Esophagus muscularis mucosa (tissue), 4 donors: ENCODE measurements around the gene SAMD4A. TPM values are rescaled to one million over a fixed set of nuclear protein-coding genes. Genes with fewer than 3 reads are reported as not detected.

Experiments used
- DNase-seq: peaks from one replicate; pipeline ENCODE4 v3.0.0-alpha.2; 2017; ENCODE audit errors: extremely low spot score
- H3K27ac ChIP-seq, 4 donors: fragments of 200-600 bp; sonication (generic); replicated peaks in 1 of 4; 1 replicate in 3 of 4; 2 replicates in 1 of 4; pipeline ENCODE4 v1.5.1; 2016 to 2019; ENCODE audit warnings: mild to moderate bottlenecking in 1 of 4
- H3K27me3 ChIP-seq, 4 donors: fragments of 200-600 bp; sonication (generic); one replicate each; pipeline versions ENCODE4 v1.5.1 to v1.6.0; 2016 to 2019
- H3K36me3 ChIP-seq, 4 donors: fragments of 200-600 bp; sonication (generic); one replicate each; pipeline ENCODE4 v1.5.1; 2016 to 2019
- H3K4me1 ChIP-seq, 4 donors: fragments of 200-600 bp; sonication (generic); one replicate each; pipeline ENCODE4 v1.5.1; 2016 to 2019
- H3K4me3 ChIP-seq, 4 donors: fragments of 200-600 bp; sonication (generic); 1 replicate in 2 of 4; 2 replicates in 2 of 4; pipeline ENCODE4 v1.5.1; 2016 to 2019; ENCODE audit warnings: mild to moderate bottlenecking in 4 of 4, moderate library complexity in 1 of 4
- H3K9me3 ChIP-seq, 4 donors: fragments of 200-600 bp; sonication (generic); 1 replicate in 3 of 4; 2 replicates in 1 of 4; pipeline ENCODE4 v1.5.1; 2016 to 2019
- CTCF ChIP-seq, 3 experiments: fragments of 200-600 bp in 2 of 3; fragments of 450-650 bp in 1 of 3; sonication (generic) in 2 of 3; IDR thresholded peaks; one replicate each; pipeline ENCODE4 v1.5.1; 2017 to 2019; ENCODE audit warnings: antibody characterized with exemption in 3 of 3, mild to moderate bottlenecking in 2 of 3, moderate library complexity in 1 of 3
- EP300 ChIP-seq: sonication (generic); formaldehyde crosslinking; IDR thresholded peaks from one replicate; pipeline ENCODE4 v1.6.1; 2017; ENCODE audit warnings: antibody characterized with exemption
- POLR2A ChIP-seq: fragments of 450-650 bp; IDR thresholded peaks from one replicate; pipeline ENCODE4 v1.6.1; 2017; ENCODE audit warnings: antibody characterized with exemption, moderate library complexity, mild to moderate bottlenecking, low read depth
- POLR2AphosphoS5 ChIP-seq, 2 donors: sonication (generic); formaldehyde crosslinking; IDR thresholded peaks; one replicate each; pipeline ENCODE4 v1.6.1; 2017; ENCODE audit warnings: antibody characterized with exemption in 2 of 2
- WGBS: methylation state at CpG from one replicate; pipeline ENCODE4 v1.1.5; 2018; 5-methylcytosine and 5-hydroxymethylcytosine counted together
- intact Hi-C: fragments of 100-400 bp; cut with DNase I; formaldehyde crosslinking; loops from one replicate; pipeline ENCODE4 v1.15.1; 2023
- total RNA-seq, 4 donors: library from RNA; depleted of rRNA; stranded (reverse); fragments of >200 nt; gene quantifications; one replicate each; pipeline versions ENCODE4 v1.1.0 to v1.2.1, GENCODE V29; 2016

SAMD4A gene
- total RNA-seq, 4 donors from 2014 or later = 76.8 to 123 (median 97.0) TPM

GRCh38 chr14:54794159-54794558, 227.2 kb downstream of the SAMD4A start:
- H3K4me1 ChIP-seq = no peaks in the 10 kb centered on the region
- H3K36me3 ChIP-seq = peaks cover 16 to 29% (median 24%) of the 10 kb centered on the region in 4 donors
- intact Hi-C loops = no loop called here
- H3K4me3 ChIP-seq = no peak overlapping the region
- TF ChIP-seq EP300 (no peak), POLR2A (no peak), CTCF (IDR thresholded peaks at IDR 0.05) (no peak), POLR2AphosphoS5 (IDR thresholded peaks at IDR 0.05) (no peak)
- no peaks in the 10 kb centered on the region for H3K27me3 ChIP-seq
- no peak for DNase-seq
- 40% methylated on average over 1 of the region's 1 CpG for WGBS
- H3K27ac ChIP-seq = no peak overlapping the region
- peaks cover 0 to 12% (median 9%) of the 10 kb centered on the region in 4 donors for H3K9me3 ChIP-seq

- DNase-seq = no peak
- Histone ChIP-seq H3K36me3 (peaks cover 11 to 23% (median 18%) of the 10 kb centered on the region in 4 donors), H3K27me3 (no peaks in the 10 kb centered on the region), H3K9me3 (peaks cover 0 to 12% (median 9%) of the 10 kb centered on the region in 4 donors), H3K4me1 (no peaks in the 10 kb centered on the region), H3K4me3 (no peak overlapping the region), H3K27ac (no peak overlapping the region)
- 92% methylated on average over 2 of the region's 3 CpGs for WGBS
- intact Hi-C loops = no loop called here
- TF ChIP-seq CTCF (IDR thresholded peaks at IDR 0.05) (no peak), EP300 (no peak), POLR2A (no peak), POLR2AphosphoS5 (IDR thresholded peaks at IDR 0.05) (no peak)
These were observed 227.9 kb downstream of the SAMD4A start for GRCh38 chr14:54794796-54795195.

- no peak for DNase-seq
- Histone ChIP-seq H3K4me1 (no peaks in the 10 kb centered on the region), H3K27me3 (no peaks in the 10 kb centered on the region), H3K9me3 (peaks cover 0 to 12% (median 9%) of the 10 kb centered on the region in 4 donors), H3K27ac (no peak overlapping the region), H3K36me3 (peaks cover 0 to 6% (median 2%) of the 10 kb centered on the region in 4 donors), H3K4me3 (no peak overlapping the region)
- TF ChIP-seq POLR2AphosphoS5 (IDR thresholded peaks at IDR 0.05) = no peak
- TF ChIP-seq EP300 = no peak
- no peak for TF ChIP-seq POLR2A
- no peak for TF ChIP-seq CTCF (IDR thresholded peaks at IDR 0.05)
- intact Hi-C loops = no loop called here
These were observed 230.0 kb downstream of the SAMD4A start for GRCh38 chr14:54796961-54797360.

- H3K27ac ChIP-seq = no peak overlapping the region
- WGBS = 87% methylated on average over 6 of the region's 6 CpGs
- no peak for TF ChIP-seq POLR2AphosphoS5 (IDR thresholded peaks at IDR 0.05)
- TF ChIP-seq EP300 = no peak
- no peak for TF ChIP-seq CTCF (IDR thresholded peaks at IDR 0.05)
- no peak for TF ChIP-seq POLR2A
- H3K9me3 ChIP-seq = peaks cover 0 to 12% (median 9%) of the 10 kb centered on the region in 4 donors
- H3K4me1 ChIP-seq = no peaks in the 10 kb centered on the region
- H3K4me3 ChIP-seq = no peak overlapping the region
- intact Hi-C loops = no loop called here
- DNase-seq = no peak
- peaks cover 0 to under 1% (median 0%) of the 10 kb centered on the region in 4 donors for H3K36me3 ChIP-seq
- H3K27me3 ChIP-seq = no peaks in the 10 kb centered on the region
These were observed 230.6 kb downstream of the SAMD4A start for GRCh38 chr14:54797556-54797955.

GRCh38 chr14:54797986-54798385, 231.1 kb downstream of the SAMD4A start:
- WGBS = 69% methylated on average over 4 of the region's 4 CpGs
- no peak for DNase-seq
- Histone ChIP-seq H3K27me3 (no peaks in the 10 kb centered on the region), H3K36me3 (no peaks in the 10 kb centered on the region), H3K9me3 (peaks cover 0 to 12% (median 9%) of the 10 kb centered on the region in 4 donors), H3K4me1 (no peaks in the 10 kb centered on the region), H3K4me3 (no peak overlapping the region), H3K27ac (no peak overlapping the region)
- TF ChIP-seq CTCF (IDR thresholded peaks at IDR 0.05) (no peak), EP300 (no peak), POLR2A (no peak), POLR2AphosphoS5 (IDR thresholded peaks at IDR 0.05) (no peak)
- intact Hi-C loops = no loop called here
